Body of pancreas (tissue), 4 donors: ENCODE data around the gene ZEB1.

Source experiments
- POLR2A ChIP-seq, 3 donors: fragments of 450-650 bp; IDR thresholded peaks; one replicate each; pipeline ENCODE4 v1.6.1; 2016; ENCODE audit warnings: antibody characterized with exemption in 3 of 3, mild to moderate bottlenecking in 2 of 3
- TF ChIP-seq, protein P1 (sequence below), 7 experiments: fragments of 450-650 bp in 4 of 7; fragments of 200-600 bp in 3 of 7; sonication (generic) in 3 of 7; IDR thresholded peaks; one replicate each; pipeline ENCODE4 v1.5.1; 2016 to 2019; ENCODE audit warnings: antibody characterized with exemption in 7 of 7

DNA sequence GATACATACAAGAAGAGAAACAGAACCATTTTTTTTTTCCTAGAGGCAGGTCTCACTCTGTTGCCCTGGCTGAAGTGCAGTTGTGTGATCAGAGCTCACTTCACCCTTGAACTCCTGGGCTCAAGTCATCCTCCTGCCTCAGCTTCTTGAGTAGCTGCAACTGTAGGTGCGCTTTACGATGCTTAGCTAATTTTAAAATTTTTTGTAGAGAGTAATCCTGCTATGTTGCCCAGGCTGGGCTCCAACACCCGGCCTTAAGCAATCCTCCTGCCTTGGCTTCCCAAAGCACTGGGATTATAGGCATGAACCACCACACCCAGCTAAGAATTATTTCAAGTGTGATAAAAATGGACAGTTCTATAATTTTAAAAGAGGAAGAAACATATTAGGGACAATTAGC, 5.6 kb upstream of the ZEB1 start:
- TF ChIP-seq, protein P1, sequence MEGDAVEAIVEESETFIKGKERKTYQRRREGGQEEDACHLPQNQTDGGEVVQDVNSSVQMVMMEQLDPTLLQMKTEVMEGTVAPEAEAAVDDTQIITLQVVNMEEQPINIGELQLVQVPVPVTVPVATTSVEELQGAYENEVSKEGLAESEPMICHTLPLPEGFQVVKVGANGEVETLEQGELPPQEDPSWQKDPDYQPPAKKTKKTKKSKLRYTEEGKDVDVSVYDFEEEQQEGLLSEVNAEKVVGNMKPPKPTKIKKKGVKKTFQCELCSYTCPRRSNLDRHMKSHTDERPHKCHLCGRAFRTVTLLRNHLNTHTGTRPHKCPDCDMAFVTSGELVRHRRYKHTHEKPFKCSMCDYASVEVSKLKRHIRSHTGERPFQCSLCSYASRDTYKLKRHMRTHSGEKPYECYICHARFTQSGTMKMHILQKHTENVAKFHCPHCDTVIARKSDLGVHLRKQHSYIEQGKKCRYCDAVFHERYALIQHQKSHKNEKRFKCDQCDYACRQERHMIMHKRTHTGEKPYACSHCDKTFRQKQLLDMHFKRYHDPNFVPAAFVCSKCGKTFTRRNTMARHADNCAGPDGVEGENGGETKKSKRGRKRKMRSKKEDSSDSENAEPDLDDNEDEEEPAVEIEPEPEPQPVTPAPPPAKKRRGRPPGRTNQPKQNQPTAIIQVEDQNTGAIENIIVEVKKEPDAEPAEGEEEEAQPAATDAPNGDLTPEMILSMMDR (IDR thresholded peaks at IDR 0.05), result no peak
- TF ChIP-seq POLR2A (IDR thresholded peaks at IDR 0.05), result no peak
